ENCODE data around the gene IL25. TPM values are rescaled to one million over a fixed set of nuclear protein-coding genes. Genes with fewer than 3 reads are reported as not detected.
A peak's percentile ranks its signal among the peaks of the same experiment; 100 is the strongest.
"Not testable (repeated sequence)": the region's sequence is repeated elsewhere in the genome, so short reads cannot be mapped to it uniquely, and the experiment has no call there.

Gene IL25
- polyA plus RNA-seq, 1 of the 3 experiments (the other 2 are of a cell fraction), result not detected

GRCh38 chr14:23325746-23326145 is 46.9 kb upstream of the IL25 start:
- H3K9ac ChIP-seq; H3K4me1 ChIP-seq (ENCODE audit: control insufficient read depth in 1 of 2, insufficient read depth in 2 of 2, low read depth in 1 of 2, low read length in 1 of 2); H4K20me1 ChIP-seq (ENCODE audit: insufficient read depth); H3K27ac ChIP-seq (ENCODE audit: low read depth in 2 of 2, low read length in 1 of 2); H3K9me3 ChIP-seq; H3K4me3 ChIP-seq (ENCODE audit: low read depth in 2 of 2, low read length in 1 of 2); H2AFZ ChIP-seq (ENCODE audit: low read depth); H3K9me2 ChIP-seq; DNase-seq; H3K4me2 ChIP-seq; H3K27me3 ChIP-seq (ENCODE audit: insufficient read depth): not testable (repeated sequence)
- 96% methylated on average over 5 of the region's 5 CpGs for WGBS (ENCODE audit: low lambda C conversion rate)
- POLR2A ChIA-PET, result interaction anchor here (0.6 to 2.1 kb wide), 2 partner anchors 54 to 496 kb away, joined by 3 to 6 read pairs; no protein-coding TSS in a partner anchor
- CTCF ChIA-PET, result interaction anchor here (1.3 to 13.2 kb wide), 6 partner anchors 27 to 237 kb away, joined by 4 to 179 read pairs (median 8); partner anchors contain the start of genes CMTM5 and SLC22A17
- peaks cover 36% of the 10 kb centered on the region for H3K79me2 ChIP-seq (ENCODE audit: insufficient read depth)
- H3K36me3 ChIP-seq (replicated peaks in 1 of 2; ENCODE audit: control insufficient read depth in 1 of 2, insufficient read depth in 2 of 2, low read length in 1 of 2), result peaks cover 33 to 34% of the 10 kb centered on the region in 2 experiments
- H3F3A ChIP-seq (replicated peaks; ENCODE audit: insufficient read depth), result peaks cover 28% of the 10 kb centered on the region

DNA sequence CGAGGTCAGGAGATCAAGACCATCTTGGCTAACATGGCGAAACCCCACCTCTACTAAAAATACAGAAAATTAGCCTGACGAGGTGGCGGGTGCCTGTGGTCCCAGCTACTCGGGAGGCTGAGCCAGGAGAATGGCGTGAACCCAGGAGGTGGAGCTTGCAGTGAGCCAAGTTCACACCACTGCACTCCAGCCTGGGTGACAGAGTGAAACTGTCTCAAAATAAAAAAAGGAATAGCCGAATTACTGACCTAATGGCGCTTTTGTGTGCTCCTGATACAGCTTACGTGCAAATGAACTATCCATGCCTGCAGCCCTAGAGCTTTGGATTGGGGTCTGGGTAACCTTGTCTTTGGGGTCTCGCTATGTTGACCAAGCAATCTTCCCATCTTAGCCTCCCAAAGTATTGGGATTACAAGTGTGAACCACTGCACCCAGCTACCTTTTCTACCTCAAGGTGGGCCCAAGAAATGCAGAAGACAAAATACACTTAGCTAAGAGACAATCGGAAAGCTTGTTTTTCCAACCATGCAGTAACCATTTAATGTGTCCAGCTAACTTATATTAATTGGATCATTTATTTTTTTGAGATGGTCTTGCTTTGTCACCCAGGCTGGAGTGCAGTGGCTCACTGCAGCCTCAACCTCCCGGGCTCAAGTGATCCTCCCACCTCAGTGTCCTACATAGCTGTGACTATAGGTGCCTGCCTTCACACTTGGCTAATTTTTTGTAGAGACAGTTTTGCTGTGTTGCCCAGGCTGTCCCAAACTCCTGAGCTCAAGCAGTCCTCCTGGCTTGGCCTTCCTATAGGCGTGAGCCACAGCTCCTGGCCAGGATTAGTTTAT is 45.9 kb upstream of the IL25 start:
- no peak overlapping the region for H3K4me2 ChIP-seq
- no peak for DNase-seq
- peaks cover 8 to 9% of the 10 kb centered on the region in 2 experiments; a peak in 3 of 4 replicates for H3K4me1 ChIP-seq (ENCODE audit: control insufficient read depth in 1 of 2, insufficient read depth in 2 of 2, low read depth in 1 of 2, low read length in 1 of 2)
- no peaks in the 10 kb centered on the region for H3K9me3 ChIP-seq
- H3K27me3 ChIP-seq (ENCODE audit: insufficient read depth), result no peaks in the 10 kb centered on the region
- WGBS (ENCODE audit: low lambda C conversion rate), result 92% methylated on average over 13 of the region's 13 CpGs
- no peak overlapping the region for H2AFZ ChIP-seq (ENCODE audit: low read depth)
- ChIA-PET CTCF (interaction anchor here (0.6 to 13.2 kb wide), 27 partner anchors 9 to 236 kb away, joined by 3 to 179 read pairs (median 4); partner anchors contain the start of genes BCL2L2, CMTM5 and SLC22A17), POLR2A (interaction anchor here (0.6 to 2.1 kb wide), 6 partner anchors 20 to 497 kb away, joined by 3 to 8 read pairs (median 5); partner anchors contain the start of gene SLC22A17)
- no peaks in the 10 kb centered on the region for H4K20me1 ChIP-seq (ENCODE audit: insufficient read depth)
- H3K79me2 ChIP-seq (ENCODE audit: insufficient read depth), result peaks cover 34% of the 10 kb centered on the region
- peaks cover 27% of the 10 kb centered on the region for H3F3A ChIP-seq (replicated peaks; ENCODE audit: insufficient read depth)
- no peak overlapping the region for H3K9ac ChIP-seq
- no peaks in the 10 kb centered on the region for H3K9me2 ChIP-seq
- 0 out of 4 replicates have a peak overlapping the region, but pooled peaks of 1 of the 2 experiments have one; percentile 10 for H3K27ac ChIP-seq (ENCODE audit: low read depth in 2 of 2, low read length in 1 of 2)
- H3K4me3 ChIP-seq (ENCODE audit: low read depth in 2 of 2, low read length in 1 of 2), result no peak overlapping the region
- TF ChIP-seq POLR2AphosphoS5 (IDR thresholded peaks at IDR 0.05; ENCODE audit: low read depth, low read length) (peak; percentile 45), JUND (IDR thresholded peaks at IDR 0.05) (no peak)
- peaks cover 33 to 34% of the 10 kb centered on the region in 2 experiments for H3K36me3 ChIP-seq (replicated peaks in 1 of 2; ENCODE audit: control insufficient read depth in 1 of 2, insufficient read depth in 2 of 2, low read length in 1 of 2)

- peak; percentile 86 for DNase-seq
- no peaks in the 10 kb centered on the region for H3K9me3 ChIP-seq
- no peak overlapping the region for H3K4me3 ChIP-seq (ENCODE audit: low read depth in 2 of 2, low read length in 1 of 2)
- 32% methylated on average over 4 of the region's 4 CpGs for WGBS (ENCODE audit: low lambda C conversion rate)
- H3F3A ChIP-seq (replicated peaks; ENCODE audit: insufficient read depth), result peaks cover 27% of the 10 kb centered on the region
- CTCF ChIA-PET, result interaction anchor here (1.0 to 13.2 kb wide), 17 partner anchors 10 to 235 kb away, joined by 3 to 179 read pairs (median 5); partner anchors contain the start of genes CMTM5 and SLC22A17
- POLR2A ChIA-PET, result no interaction called here
- H3K9me2 ChIP-seq, result no peaks in the 10 kb centered on the region
- H4K20me1 ChIP-seq (ENCODE audit: insufficient read depth), result no peaks in the 10 kb centered on the region
- no peak overlapping the region for H3K27ac ChIP-seq (ENCODE audit: low read depth in 2 of 2, low read length in 1 of 2)
- H3K4me2 ChIP-seq, result no peak overlapping the region
- peaks cover 20% of the 10 kb centered on the region for H3K79me2 ChIP-seq (ENCODE audit: insufficient read depth)
- no peaks in the 10 kb centered on the region for H3K27me3 ChIP-seq (ENCODE audit: insufficient read depth)
- H2AFZ ChIP-seq (ENCODE audit: low read depth), result no peak overlapping the region
- peaks cover 29 to 30% of the 10 kb centered on the region in 2 experiments for H3K36me3 ChIP-seq (replicated peaks in 1 of 2; ENCODE audit: control insufficient read depth in 1 of 2, insufficient read depth in 2 of 2, low read length in 1 of 2)
- H3K9ac ChIP-seq, result no peak overlapping the region
- peaks cover 3 to 4% of the 10 kb centered on the region in 2 experiments; a peak in 3 of 4 replicates for H3K4me1 ChIP-seq (ENCODE audit: control insufficient read depth in 1 of 2, insufficient read depth in 2 of 2, low read depth in 1 of 2, low read length in 1 of 2)
- TF ChIP-seq EP300 (IDR thresholded peaks at IDR 0.05; ENCODE audit: borderline replicate concordance in 1 of 2, low read depth in 1 of 2, low read length in 1 of 2), result no peak
- TF ChIP-seq REST (IDR thresholded peaks at IDR 0.05; ENCODE audit: low read depth, low read length), result no peak
- TF ChIP-seq NFIC (IDR thresholded peaks at IDR 0.05; ENCODE audit: borderline replicate concordance), result no peak
- no peak for TF ChIP-seq RFX5 (IDR thresholded peaks at IDR 0.05; ENCODE audit: low read length)
- TF ChIP-seq RCOR1 (IDR thresholded peaks at IDR 0.05; ENCODE audit: low read length), result no peak
- peak; percentile 68 for TF ChIP-seq CHD2 (IDR thresholded peaks at IDR 0.05; ENCODE audit: low read length, partially characterized antibody)
- TF ChIP-seq RAD21 (IDR thresholded peaks at IDR 0.05; ENCODE audit: low read length), result peak; percentile 96
- no peak for TF ChIP-seq MEF2A (IDR thresholded peaks at IDR 0.05; ENCODE audit: borderline replicate concordance, low read depth)
- TF ChIP-seq TAF1 (IDR thresholded peaks at IDR 0.05; ENCODE audit: borderline replicate concordance, low read depth, low read length), result no peak
- no peak for TF ChIP-seq FOXJ3 (CRISPR knock-in tag; IDR thresholded peaks at IDR 0.05)
- TF ChIP-seq SMC3 (IDR thresholded peaks at IDR 0.05; ENCODE audit: low read depth, low read length), result peak; percentile 87
- no peak for TF ChIP-seq GABPA (IDR thresholded peaks at IDR 0.05; ENCODE audit: low read depth)
- no peak for TF ChIP-seq SIN3A (IDR thresholded peaks at IDR 0.05; ENCODE audit: borderline replicate concordance, low read depth, low read length)
These were observed 44.5 kb upstream of the IL25 start for GRCh38 chr14:23327947-23328744.
